ENCODE data around the gene TSPAN14. TPM values are rescaled to one million over a fixed set of nuclear protein-coding genes. Genes with fewer than 3 reads are reported as not detected.

Gene TSPAN14
- total and polyA plus RNA-seq, 2 of the 13 experiments (the other 11 are each of a cell fraction or from before 2014, with no cell fraction given), result 24.1 to 80.6 TPM

DNA sequence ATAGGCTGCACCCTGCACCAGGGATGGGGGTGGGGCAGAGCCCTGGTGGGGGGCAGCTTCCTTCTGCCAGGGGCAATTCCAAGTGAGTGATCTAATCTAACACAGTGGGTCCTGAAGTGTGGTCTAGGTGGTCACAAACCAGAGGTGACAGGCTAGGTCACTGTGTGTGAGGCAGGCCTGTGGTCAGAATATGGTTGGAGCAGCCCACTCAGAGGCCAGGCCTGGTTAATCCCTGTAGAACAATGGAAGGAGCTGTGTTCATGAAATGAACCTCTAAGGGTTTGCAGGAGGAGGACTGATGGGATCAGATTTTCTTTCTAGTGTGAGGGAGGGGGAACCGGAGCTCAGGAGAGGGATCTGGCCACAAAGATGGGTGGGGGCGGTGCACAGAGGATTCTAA lies 10.0 kb upstream of the TSPAN14 start (continued):
- TF ChIP-seq BCLAF1 (IDR thresholded peaks at IDR 0.05) (no peak), SP4 (CRISPR knock-in tag; IDR thresholded peaks at IDR 0.05) (0 out of 2 replicates have a peak, but pooled peaks have one; percentile 17), ZSCAN22 (CRISPR knock-in tag; IDR thresholded peaks at IDR 0.05) (no peak), TSC22D2 (CRISPR knock-in tag; IDR thresholded peaks at IDR 0.05; ENCODE audit: borderline replicate concordance) (no peak), ZNF552 (CRISPR knock-in tag; IDR thresholded peaks at IDR 0.05; ENCODE audit: borderline replicate concordance) (no peak), ZHX2 (IDR thresholded peaks at IDR 0.05; ENCODE audit: low read depth) (no peak), ZHX2 (CRISPR knock-in tag; IDR thresholded peaks at IDR 0.05; ENCODE audit: borderline replicate concordance) (no peak)
- TF ChIP-seq, protein P1, sequence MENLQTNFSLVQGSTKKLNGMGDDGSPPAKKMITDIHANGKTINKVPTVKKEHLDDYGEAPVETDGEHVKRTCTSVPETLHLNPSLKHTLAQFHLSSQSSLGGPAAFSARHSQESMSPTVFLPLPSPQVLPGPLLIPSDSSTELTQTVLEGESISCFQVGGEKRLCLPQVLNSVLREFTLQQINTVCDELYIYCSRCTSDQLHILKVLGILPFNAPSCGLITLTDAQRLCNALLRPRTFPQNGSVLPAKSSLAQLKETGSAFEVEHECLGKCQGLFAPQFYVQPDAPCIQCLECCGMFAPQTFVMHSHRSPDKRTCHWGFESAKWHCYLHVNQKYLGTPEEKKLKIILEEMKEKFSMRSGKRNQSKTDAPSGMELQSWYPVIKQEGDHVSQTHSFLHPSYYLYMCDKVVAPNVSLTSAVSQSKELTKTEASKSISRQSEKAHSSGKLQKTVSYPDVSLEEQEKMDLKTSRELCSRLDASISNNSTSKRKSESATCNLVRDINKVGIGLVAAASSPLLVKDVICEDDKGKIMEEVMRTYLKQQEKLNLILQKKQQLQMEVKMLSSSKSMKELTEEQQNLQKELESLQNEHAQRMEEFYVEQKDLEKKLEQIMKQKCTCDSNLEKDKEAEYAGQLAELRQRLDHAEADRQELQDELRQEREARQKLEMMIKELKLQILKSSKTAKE (CRISPR knock-in tag; IDR thresholded peaks at IDR 0.05; ENCODE audit: borderline replicate concordance), result no peak
